Thymus (tissue), 11 donors: Measurements from ENCODE around the gene LRRC37A2. TPM values are rescaled to one million over a fixed set of nuclear protein-coding genes. Genes with fewer than 3 reads are reported as not detected.
"Not testable (repeated sequence)": the region's sequence is repeated elsewhere in the genome, so short reads cannot be mapped to it uniquely, and the experiment has no call there.

Experiments
- DNase-seq, 9 donors: peaks; one replicate each; pipeline ENCODE4 v3.0.0-alpha.2; 2013; ENCODE audit warnings: low spot score in 9 of 9, low read depth in 6 of 9, missing footprints in 1 of 9
- H3K27ac ChIP-seq, 2 donors: one replicate each; pipeline ENCODE4 v1.5.1; 2013; ENCODE audit warnings: control low read depth in 1 of 2, low read depth in 1 of 2, low read length in 1 of 2, mild to moderate bottlenecking in 1 of 2, moderate library complexity in 1 of 2
- H3K27me3 ChIP-seq, 2 donors: one replicate each; pipeline ENCODE4 v1.5.1; 2013; ENCODE audit warnings: low read length in 1 of 2; ENCODE audit not compliant: control insufficient read depth in 2 of 2, insufficient read depth in 1 of 2
- H3K36me3 ChIP-seq, 2 donors: one replicate each; pipeline ENCODE4 v1.5.1; 2013; ENCODE audit warnings: low read length in 1 of 2, mild to moderate bottlenecking in 1 of 2, moderate library complexity in 1 of 2; ENCODE audit not compliant: control insufficient read depth in 2 of 2, insufficient read depth in 2 of 2
- H3K4me1 ChIP-seq, 2 donors: one replicate each; pipeline ENCODE4 v1.5.1; 2013; ENCODE audit warnings: low read length in 2 of 2; ENCODE audit not compliant: control insufficient read depth in 2 of 2, insufficient read depth in 2 of 2
- H3K4me3 ChIP-seq, 2 donors: one replicate each; pipeline ENCODE4 v1.5.1; 2013; ENCODE audit warnings: low read length in 2 of 2, control low read depth in 1 of 2, mild to moderate bottlenecking in 1 of 2
- H3K9me3 ChIP-seq, 2 donors: one replicate each; pipeline ENCODE4 v1.5.1; 2013; ENCODE audit warnings: low read length in 1 of 2, mild to moderate bottlenecking in 1 of 2; ENCODE audit not compliant: control insufficient read depth in 2 of 2, insufficient read depth in 1 of 2
- WGBS: extraction: QIAGEN DNeasy Blood & Tissue Kit; methylation state at CpG from one replicate; pipeline ENCODE4 v1.1.7; 2013; 5-methylcytosine and 5-hydroxymethylcytosine counted together
- polyA plus RNA-seq: library from polyadenylated mRNA; stranded (reverse); fragments of 200-250 nt; gene quantifications from one replicate; pipeline ENCODE4 v1.2.3, GENCODE V29; 2013
- total RNA-seq: library from RNA; stranded (reverse); fragments of 120-200 nt; gene quantifications from one replicate; pipeline ENCODE4 v1.2.4, GENCODE V29; 2013
- donor health status: healthy.

Gene LRRC37A2
- total and polyA plus RNA-seq, 2 donors, result 6.4 to 9.6 TPM

- H3K27ac ChIP-seq, H3K4me3 ChIP-seq, DNase-seq, H3K36me3 ChIP-seq, H3K27me3 ChIP-seq, H3K9me3 ChIP-seq, H3K4me1 ChIP-seq: not testable (repeated sequence)
- WGBS, result 97% methylated on average over 22 of the region's 22 CpGs
Observed at GRCh38 chr17:46534716-46535115, 22.4 kb downstream of the LRRC37A2 start.

GRCh38 chr17:46548607-46549006, 36.3 kb downstream of the LRRC37A2 start:
- H3K4me1 ChIP-seq, DNase-seq, H3K27me3 ChIP-seq, H3K27ac ChIP-seq, H3K9me3 ChIP-seq, H3K36me3 ChIP-seq, H3K4me3 ChIP-seq: not testable (repeated sequence)
- 96% methylated on average over 9 of the region's 10 CpGs for WGBS

GRCh38 chr17:46559155-46559554, 46.9 kb downstream of the LRRC37A2 start:
- not testable (repeated sequence) for H3K27ac ChIP-seq, H3K9me3 ChIP-seq, H3K4me3 ChIP-seq, H3K27me3 ChIP-seq, H3K4me1 ChIP-seq, H3K36me3 ChIP-seq, DNase-seq
- WGBS, result no CpG with 5 or more reads among the region's 20 CpGs

GRCh38 chr17:46560048-46560447, 47.8 kb downstream of the LRRC37A2 start:
- not testable (repeated sequence) for H3K27ac ChIP-seq, H3K36me3 ChIP-seq, H3K9me3 ChIP-seq, H3K4me3 ChIP-seq, H3K27me3 ChIP-seq, DNase-seq, H3K4me1 ChIP-seq
- no CpG with 5 or more reads among the region's 3 CpGs for WGBS

GRCh38 chr17:46566284-46566683, 54.0 kb downstream of the LRRC37A2 start:
- H3K4me3 ChIP-seq, H3K9me3 ChIP-seq, H3K27ac ChIP-seq, H3K36me3 ChIP-seq, H3K27me3 ChIP-seq, DNase-seq, H3K4me1 ChIP-seq: not testable (repeated sequence)
- no CpG with 5 or more reads among the region's 2 CpGs for WGBS

GRCh38 chr17:46566980-46567379, 54.7 kb downstream of the LRRC37A2 start:
- DNase-seq, H3K36me3 ChIP-seq, H3K4me3 ChIP-seq, H3K27me3 ChIP-seq, H3K27ac ChIP-seq, H3K9me3 ChIP-seq, H3K4me1 ChIP-seq: not testable (repeated sequence)
- WGBS, result no CpG with 5 or more reads among the region's 1 CpG

- H3K27me3 ChIP-seq, H3K4me1 ChIP-seq, DNase-seq, H3K27ac ChIP-seq, H3K36me3 ChIP-seq, H3K4me3 ChIP-seq, H3K9me3 ChIP-seq: not testable (repeated sequence)
- no CpG with 5 or more reads among the region's 4 CpGs for WGBS
Observed at GRCh38 chr17:46571796-46572195, 59.5 kb downstream of the LRRC37A2 start.

- not testable (repeated sequence) for H3K27ac ChIP-seq, H3K9me3 ChIP-seq, H3K27me3 ChIP-seq, DNase-seq, H3K4me1 ChIP-seq, H3K36me3 ChIP-seq
- peak within 1 kb of the TSS in 1 of 2 donors; percentile 8 for H3K4me3 ChIP-seq
- 0% methylated on average over 15 of the region's 65 CpGs for WGBS
Observed at GRCh38 chr17:46579083-46580075, 67.1 kb downstream of the LRRC37A2 start, which contains the start of gene ARL17A. ARL17A (minus strand) TSS chr17:46579691; CDS start chr17:46576322, 3,369 bp downstream.

GRCh38 chr17:46580082-46580481, 67.8 kb downstream of the LRRC37A2 start:
- WGBS, result 4% methylated on average over 8 of the region's 18 CpGs
- not testable (repeated sequence) for H3K27ac ChIP-seq
- peak overlapping the region in 1 of 2 donors; percentile 8 for H3K4me3 ChIP-seq

More at GRCh38 chr17:46580082-46580481, 67.8 kb downstream of the LRRC37A2 start:
- not testable (repeated sequence) for H3K27me3 ChIP-seq, H3K9me3 ChIP-seq, H3K4me1 ChIP-seq, H3K36me3 ChIP-seq, DNase-seq
